NCI-H2107 (cell line): ENCODE results near the gene SYMPK.
"Not testable (repeated sequence)": the region's sequence is repeated elsewhere in the genome, so short reads cannot be mapped to it uniquely, and the experiment has no call there.

Source experiments
- DNase-seq: peaks from one replicate; lab custom pipeline; 2025; lab: John Stamatoyannopoulos, UW

The SYMPK gene

DNA sequence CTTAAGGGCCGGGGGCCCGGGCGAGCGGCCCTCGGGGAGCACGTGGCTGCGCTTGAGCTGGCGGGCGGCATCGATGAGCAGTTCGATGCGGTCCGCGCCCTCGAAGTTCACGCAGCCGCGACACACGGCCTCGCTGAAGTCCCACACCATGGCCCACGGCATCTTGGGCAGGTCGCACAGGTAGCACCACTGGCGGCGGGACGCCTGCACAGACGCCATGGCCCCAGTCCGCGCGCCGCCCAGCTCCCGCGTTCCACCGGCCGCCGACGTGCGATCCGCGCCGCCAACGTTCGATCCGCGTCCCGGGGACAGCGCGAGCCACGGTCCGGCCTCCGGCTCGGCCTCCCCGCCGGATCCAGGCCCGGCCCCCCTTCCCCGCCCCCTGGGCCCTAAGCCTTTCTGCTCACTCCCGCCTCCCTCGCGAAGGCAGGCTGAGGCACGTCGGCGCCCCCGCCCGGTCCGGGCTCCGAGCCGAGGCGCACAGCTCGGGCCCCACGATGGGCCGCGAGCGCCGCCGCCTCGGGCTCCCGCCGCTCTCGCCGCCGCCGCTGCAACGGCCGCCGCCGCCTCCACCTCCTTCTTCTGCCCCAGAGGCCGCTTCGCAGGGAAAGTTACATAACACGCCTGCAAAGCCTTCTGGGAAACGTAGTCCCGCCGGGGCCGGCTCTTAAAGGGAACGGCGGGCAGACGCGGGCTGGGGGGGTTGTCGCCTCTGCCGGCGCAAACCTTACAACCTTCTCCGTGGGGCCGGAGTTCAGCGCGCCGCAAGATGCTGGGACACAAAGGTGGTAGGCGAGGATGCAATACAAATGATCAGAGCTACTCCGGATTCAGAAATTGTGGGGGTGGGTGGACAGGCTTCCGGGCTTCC lies 22.8 kb upstream of the SYMPK start, which contains the start of gene IRF2BP1:
Gene IRF2BP1, minus strand, starts transcription at position 586 of the 871 bp plus-strand sequence. Its CDS starts 367 bp downstream, at position 219.
- DNase-seq = peak; percentile 85

DNA sequence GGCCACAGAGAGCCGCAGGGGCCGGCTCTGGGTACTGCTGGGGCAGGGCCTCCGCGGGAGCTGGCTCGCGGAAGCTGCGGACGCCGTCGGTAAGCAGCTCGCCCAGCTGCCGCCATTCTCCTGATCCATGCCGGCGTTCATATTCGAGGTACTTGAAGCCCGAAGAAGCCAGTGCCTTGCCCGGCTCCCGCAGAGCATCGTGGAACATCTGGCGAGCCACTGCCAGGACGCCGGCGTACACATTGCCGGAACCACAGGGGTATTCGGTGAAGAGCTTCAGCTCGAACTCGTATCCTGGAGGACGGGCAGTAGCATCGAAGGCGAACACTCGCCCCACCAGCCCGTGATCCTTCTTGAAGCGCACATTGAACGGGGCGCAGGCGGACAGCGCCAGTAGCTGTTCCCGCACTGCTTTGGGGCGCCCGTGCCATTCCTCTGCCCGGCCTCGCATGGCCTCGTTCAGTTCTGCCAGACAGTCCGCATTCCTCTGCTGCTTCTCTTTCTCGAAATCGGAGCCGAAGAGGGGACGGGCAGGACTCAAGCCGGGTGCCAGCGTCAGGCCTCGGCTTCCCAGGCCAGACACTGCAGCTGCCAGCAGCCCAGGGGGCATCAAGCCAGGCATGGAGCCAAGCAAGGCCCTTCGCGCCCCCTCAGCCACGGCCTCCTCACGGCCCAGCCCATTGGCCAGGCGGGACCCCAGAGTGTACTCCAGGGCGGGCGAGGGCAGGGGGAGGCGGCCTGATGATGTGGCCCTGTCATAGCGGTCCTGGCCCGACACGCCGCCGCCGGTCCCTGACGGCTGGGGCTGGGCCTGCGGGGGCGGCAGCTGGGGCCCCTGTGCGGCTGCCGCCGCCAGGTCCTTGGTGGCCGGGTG lies 22.0 kb upstream of the SYMPK start:
- no peak for DNase-seq

DNA sequence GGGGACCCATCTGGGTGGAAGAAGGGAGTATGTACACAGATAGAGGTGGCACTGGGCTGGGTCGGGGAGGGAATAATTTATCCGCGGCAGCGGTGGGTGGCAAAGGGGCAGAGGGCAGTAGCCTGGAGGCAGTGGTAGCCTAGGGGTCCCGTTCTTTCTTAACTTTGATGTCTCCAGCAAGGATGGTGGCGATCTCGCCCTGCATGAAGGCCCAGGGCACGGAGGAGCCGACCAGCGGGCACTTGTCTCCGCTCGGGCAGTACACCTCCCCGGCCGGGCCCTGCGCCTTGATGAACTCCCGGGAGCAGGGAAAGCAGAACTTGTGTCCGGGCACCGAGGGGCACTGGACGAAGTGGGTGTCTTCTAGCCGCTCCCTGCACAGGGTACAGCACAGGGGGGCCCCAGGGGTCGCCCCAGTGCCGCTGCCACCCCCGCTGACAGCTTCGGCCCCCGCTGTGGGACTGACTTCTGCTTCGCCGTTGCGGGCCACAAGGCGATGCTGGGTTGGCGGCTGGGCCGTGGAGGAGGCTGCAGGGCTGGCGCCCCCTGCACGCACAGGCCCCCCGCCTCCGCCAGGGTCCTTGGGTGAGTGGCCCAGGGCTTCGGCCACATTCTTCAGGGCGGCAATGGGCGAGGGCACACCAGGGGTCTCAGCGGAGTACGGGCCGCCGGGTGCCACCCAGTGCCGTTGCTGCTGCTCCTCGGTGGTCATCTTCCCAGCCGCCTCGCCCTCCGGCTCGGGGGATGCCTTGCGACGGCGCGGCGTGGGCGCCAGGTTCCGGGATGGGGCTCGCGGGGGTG lies 21.1 kb upstream of the SYMPK start:
- no peak for DNase-seq

DNA sequence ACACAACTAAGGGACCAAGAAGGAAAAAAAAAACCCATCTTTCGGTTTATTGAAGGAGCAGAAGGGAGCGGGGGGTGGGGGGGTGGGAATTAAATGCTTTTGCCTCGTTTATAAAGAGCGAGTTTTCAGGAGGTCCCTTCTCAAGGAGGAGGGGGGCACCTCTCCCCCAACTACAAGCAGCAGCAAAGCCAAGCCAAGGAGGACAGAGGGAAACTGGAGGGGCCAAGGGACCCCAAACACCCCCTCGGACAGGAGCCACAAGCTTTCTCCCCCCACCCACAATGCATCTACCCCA lies 20.6 kb upstream of the SYMPK start:
- DNase-seq = no peak

DNA sequence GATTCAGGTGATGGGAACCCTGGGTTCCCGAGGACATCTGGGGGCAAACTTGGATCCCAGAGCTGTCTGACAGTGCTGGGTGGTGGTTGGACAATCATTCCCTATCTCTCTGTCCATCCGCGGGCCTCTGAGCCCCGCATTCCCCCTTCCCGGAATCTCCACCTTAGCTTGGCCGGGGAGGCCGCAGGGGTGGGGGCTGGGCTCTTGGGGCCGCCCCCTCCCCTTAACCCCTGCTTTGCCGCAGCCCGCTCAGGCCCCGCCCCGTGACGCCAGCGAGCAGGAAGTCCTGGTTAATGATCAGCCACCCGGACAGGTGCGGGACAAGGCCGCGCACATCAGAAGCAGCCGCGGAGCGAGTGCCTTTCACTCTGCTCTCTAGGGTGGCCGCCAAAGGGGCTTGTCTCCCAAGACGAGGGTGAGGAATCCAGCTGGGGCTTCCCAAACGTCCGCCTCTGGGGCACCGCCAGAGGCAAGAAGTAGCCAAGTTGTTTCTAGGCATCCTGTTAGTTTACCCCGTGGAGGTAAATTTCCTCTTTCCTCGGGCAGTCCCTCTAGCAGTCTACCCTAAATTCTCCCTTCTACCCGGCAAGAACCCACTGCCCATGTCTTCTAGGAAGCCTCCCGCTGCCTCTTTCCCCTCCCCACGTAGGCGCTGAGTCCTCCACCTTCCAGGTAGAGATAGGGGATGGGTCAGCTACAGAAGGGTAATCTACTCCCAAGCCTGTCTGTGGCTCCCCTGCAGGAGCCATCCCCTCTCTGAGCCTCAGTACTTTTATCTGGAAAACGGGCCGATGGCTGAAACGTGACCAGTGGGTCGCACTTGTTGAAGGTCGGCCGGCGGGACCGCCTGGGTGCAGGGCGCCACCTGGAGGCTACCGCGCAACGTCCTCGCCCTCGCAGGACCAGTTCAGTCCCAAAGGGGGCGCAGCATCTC lies 20.0 kb upstream of the SYMPK start:
- DNase-seq = peak; percentile 72

DNA sequence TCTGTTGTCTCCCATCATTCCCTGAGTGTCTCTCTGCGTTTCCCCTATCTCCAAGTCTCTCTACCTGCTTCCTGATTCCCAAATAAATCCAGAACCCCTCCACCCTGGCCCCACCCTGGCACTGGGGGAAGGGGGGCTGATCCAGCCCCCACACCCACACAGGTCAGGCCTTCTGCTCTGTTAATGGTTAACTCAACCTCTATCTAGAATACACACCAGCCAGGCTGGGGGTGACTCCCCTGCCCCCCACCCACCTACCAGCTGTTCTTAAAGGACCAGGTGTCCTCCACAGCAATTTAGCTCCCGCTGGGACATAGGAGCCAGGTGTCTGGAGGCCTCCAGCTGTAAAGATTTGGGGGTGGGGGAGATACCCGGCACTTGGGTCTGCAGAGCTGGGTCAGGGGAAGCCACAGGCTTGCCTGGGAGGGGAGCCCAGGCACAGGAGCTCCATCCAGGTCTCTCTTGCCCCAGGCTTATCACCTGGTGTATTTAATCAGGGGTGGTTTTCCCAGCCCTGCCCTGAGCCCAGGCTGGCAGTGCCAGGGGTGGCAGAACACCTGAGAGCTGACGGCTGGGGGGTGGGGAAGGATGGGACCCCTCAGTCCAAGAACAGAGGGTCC lies 19.1 kb upstream of the SYMPK start:
- no peak for DNase-seq

DNA sequence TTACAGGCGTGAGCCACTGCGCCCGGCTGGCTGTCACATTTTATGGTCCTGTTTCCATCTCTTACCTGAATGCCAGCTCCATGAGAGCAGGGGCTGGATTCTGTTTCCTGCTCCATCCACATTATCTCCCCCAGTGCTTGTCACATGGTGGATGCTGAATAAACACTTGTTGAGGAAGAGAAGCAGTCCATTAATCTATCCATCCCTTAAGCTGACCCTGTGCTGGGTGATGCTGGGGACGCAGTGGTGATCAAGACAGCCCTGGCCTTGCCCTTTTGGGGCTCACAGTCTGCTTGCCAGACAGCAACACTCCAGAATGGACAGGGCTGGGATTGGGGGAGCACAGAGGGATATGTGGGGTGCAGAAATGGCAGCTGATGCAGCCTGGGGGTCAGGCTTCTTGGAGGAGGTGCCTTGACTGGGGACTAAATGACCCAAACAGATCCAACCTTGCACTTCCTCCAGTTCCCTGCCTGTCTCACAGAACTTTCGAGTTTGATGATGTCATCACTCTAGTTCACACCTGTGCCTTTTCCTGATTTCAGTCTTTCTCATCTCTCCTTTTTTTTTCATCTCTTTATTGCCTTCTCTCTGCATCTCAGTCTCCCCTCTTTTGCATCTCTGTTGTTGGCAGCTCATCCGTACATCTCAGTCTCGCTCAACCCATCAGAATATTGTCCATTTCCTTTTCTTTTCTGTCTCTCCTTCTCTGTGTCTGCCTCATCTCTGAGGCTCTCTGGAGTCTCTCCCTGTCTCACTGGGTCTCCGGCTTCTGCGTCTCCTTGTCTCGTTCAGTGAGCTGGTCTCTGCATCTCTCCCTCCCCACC lies 18.3 kb upstream of the SYMPK start:
- no peak for DNase-seq

DNA sequence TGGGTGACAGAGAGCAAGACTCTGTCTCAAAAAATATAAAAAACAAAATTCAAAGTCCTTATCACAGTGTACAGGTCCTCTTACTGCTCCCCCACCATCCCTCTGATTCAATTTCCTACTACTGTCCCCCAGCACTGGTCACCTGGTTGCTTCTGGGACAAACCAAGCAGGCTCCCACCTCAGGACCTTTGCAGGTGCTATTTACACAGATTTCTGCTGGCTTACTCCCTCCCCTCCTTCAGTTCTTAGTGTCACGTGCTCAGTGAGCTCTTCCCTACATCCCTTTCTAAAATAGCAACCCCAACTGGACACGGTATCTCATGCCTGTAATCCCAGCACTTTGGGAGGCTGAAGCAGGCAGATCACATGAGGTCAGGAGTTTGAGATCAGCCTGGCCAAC lies 17.0 kb upstream of the SYMPK start:
- no peak for DNase-seq

DNA sequence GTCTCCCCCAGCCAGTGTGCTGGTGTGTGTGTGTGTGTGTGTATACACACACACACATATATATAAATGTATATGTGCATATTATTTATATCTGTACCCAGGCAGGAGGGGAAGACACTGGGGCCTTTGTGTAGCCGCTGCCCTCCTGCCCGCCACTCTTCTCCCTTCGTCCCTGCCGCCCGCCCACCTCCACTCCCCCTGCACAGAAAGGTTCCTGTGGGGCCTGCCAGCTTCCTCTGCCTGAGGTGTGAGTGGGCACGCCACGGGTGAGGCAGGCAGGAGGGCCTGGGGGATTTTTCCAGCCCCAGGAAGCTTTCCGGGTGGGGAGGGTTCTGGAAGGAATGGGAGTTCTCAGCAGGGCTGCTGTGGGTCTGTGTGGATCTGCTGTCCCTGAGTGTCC lies 16.1 kb upstream of the SYMPK start:
- no peak for DNase-seq

DNA sequence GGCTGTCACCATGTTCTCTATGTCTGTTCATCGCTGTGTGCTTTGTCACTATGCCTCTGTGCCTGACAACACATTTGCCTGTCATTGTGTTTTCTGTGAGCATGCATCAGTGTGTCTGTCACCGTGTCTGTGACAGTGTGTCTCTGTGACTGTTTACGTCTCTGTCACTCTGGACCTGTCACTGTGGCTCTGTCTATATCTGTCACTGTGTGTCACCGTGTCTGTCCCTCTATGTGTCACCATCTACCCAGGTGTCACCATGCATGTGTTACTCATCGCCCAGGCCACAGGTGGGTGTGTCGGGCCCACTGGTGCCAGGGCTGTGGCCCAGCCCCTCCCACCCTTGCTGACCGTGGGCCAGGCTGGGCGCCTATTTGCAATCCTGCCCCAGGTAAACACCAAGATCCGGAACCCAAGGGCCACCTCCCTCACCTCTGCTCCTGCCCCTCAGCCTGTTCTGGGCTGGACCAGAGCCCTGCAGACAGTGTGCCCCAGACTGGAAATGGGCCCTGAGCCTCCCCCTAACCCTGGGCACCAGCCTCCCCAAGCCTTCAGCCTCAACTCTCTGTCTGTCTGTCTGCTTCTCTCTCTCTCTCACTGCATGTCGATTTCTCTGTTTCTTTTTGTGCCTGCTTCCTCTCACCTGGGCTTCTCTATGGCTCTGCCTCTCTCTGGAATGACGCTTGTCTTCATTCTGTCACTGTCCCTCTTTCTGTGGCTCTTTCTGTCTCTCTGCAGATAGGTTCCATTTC lies 15.3 kb upstream of the SYMPK start:
- DNase-seq = no peak

DNA sequence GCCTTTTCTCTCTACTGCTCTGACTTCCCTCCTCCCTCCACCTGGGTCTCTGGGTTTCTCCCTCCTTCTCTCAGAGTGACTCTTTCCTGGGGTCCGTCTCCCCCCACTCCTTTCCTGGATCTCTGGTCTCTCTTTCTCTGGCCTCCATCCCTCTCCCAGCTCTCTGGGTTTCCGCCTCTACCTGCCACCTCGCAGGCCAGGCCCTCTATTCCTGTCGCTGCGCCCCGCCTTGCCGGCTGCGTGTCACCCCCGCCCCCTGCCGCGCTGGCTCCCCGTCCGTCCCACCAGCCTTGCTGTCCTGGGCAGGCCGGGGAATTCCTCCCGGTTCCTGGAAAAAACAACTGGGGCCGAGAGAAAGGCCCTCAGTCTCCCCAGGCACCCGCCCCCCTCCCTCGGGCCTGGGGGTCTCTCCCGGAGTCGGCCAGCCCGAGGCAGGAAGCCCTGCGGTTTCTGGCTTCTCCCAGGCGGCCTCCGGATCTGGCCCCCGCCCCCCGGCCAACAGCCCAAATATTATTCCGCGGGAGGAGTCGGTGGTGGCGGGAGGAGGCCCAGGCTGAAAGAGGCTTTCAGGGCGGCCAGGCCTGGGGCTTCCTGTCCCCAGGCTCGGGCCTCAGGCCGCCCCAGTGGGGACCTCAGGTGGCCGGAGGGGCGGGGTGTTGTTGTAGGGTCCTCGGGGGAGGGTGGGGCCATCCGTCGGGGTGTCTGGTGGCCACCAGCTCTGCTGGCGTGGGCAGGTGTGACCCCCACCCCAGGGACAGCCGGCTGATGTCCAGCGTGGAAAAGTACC lies 13.7 kb upstream of the SYMPK start:
- no peak for DNase-seq

DNA sequence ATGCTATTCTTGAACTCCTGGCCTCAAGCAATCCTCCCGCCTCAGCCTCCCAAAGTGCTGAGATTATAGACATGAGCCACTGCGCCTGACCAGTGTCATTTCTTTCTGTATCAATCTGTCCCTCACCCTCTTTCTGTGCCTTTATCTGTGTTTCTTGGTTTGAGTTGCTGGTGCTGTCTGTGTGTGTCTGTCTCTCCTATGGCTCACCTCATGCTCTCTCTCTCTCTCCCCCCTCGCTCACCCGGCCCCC lies 13.1 kb upstream of the SYMPK start:
- DNase-seq = no peak

DNA sequence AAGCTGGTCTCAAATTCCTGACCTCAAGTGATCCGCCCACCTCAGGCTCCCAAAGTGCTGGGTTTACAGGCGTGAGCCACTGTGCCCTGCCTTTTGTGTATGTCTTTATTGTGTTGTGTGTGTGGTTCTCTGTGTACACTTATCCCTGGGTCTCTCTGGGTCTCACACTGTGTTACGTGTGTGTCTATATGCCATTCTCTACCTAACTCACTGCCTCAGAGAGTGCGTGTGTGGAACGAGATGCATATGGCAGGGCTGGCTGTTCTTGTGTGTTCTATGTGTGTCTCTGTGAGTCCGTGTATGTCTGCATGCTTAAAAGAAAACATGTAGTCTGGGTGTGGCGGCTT lies 11.6 kb upstream of the SYMPK start:
- DNase-seq = no peak

DNA sequence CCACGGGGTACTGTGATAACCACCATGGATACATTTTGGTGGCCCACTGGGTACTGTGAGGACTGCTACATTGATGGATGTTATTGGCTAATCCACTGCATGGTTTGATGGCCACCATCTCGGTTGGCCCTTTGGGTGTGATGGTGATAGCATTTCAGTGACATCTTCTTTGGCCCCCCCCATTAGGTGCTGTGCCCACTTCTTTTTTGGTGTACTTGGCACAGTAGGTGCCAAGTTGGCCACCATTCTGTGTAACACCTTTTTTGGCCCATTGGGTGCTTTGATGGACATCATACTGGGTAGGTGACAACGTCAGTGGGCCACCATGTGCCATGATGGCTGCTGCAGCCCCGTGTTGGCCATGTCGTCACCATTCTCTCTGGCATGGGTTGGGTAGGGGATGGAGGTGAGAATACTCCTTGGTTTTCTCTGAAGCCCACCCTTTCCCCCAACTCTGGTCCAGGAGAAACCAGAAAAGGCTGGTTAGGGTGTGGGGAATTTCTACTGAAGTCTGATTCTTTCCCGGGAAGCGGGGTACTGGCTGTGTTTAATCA lies 10.3 kb upstream of the SYMPK start:
- DNase-seq = no peak

DNA sequence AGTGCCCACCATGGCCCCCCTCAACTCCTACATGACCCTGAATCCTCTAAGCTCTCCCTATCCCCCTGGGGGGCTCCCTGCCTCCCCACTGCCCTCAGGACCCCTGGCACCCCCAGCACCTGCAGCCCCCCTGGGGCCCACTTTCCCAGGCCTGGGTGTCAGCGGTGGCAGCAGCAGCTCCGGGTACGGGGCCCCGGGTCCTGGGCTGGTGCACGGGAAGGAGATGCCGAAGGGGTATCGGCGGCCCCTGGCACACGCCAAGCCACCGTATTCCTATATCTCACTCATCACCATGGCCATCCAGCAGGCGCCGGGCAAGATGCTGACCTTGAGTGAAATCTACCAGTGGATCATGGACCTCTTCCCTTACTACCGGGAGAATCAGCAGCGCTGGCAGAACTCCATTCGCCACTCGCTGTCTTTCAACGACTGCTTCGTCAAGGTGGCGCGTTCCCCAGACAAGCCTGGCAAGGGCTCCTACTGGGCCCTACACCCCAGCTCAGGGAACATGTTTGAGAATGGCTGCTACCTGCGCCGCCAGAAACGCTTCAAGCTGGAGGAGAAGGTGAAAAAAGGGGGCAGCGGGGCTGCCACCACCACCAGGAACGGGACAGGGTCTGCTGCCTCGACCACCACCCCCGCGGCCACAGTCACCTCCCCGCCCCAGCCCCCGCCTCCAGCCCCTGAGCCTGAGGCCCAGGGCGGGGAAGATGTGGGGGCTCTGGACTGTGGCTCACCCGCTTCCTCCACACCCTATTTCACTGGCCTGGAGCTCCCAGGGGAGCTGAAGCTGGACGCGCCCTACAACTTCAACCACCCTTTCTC lies 9.4 kb upstream of the SYMPK start:
- DNase-seq = no peak

DNA sequence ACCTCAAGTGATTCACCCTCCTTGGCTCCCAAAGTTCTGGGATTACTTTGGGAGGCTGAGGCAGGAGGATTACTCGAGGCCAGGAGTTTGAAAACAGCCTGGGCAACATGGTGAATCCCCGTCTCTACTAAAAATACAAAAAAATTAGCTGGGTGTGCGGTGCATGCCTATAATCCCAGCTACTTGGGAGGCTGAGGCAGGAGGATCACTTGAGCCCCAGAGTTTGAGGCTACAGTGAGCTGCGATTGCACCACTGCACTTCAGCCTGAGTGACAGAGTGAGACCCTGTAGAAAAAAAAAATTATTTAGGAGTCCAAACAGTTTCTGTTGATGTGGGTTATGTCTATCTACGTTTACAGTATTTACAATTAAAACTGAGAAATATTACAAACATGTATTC lies 7.9 kb upstream of the SYMPK start:
- no peak for DNase-seq

DNA sequence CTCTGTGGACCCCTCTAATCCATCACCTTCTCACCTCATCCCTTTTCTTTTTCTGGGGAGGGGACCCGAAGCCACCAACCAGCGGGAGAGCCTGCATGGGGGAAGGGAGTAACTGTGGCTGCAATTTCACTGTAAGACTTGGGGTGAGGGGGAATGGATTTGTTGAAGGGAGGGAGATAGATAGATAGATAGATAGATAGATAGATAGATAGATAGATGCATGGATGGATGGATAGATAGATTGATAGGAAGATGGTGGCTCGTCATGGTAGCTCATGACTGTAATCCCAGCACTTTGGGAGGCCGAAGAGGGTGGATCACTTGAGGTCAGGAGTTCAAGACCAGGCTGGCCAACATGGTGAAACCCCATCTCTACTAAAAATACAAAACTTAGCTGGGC lies 4.3 kb upstream of the SYMPK start:
- not testable (repeated sequence) for DNase-seq
